GM06990 (cell line): ENCODE data around the gene MIPEP.

Source experiments
- DNase-seq: peaks from one replicate; pipeline ENCODE4 v3.0.0-alpha.2; 2011; ENCODE audit not compliant: insufficient read length; ENCODE audit errors: extremely low read depth
- H3K27me3 ChIP-seq: replicated peaks from 2 replicates; pipeline ENCODE4 v1.6.0; 2011; ENCODE audit warnings: low read length; ENCODE audit not compliant: control insufficient read depth, insufficient read depth
- H3K36me3 ChIP-seq: 2 replicates; pipeline ENCODE4 v1.5.1; 2011; ENCODE audit warnings: low read length; ENCODE audit not compliant: control insufficient read depth, insufficient read depth
- H3K4me3 ChIP-seq: replicated peaks from 2 replicates; pipeline ENCODE4 v1.5.1; 2011; ENCODE audit warnings: low read depth, mild to moderate bottlenecking, control low read depth, low read length
- TF ChIP-seq, protein P1 (sequence below): IDR thresholded peaks from 2 replicates; pipeline ENCODE4 v1.5.1; 2011; ENCODE audit warnings: low read length, control low read depth, mild to moderate bottlenecking, inconsistent platforms; ENCODE audit not compliant: insufficient read depth, poor library complexity, severe bottlenecking

The MIPEP gene

GRCh38 chr13:23921451-23921888, 32.3 kb upstream of the MIPEP start:
- TF ChIP-seq, protein P1, sequence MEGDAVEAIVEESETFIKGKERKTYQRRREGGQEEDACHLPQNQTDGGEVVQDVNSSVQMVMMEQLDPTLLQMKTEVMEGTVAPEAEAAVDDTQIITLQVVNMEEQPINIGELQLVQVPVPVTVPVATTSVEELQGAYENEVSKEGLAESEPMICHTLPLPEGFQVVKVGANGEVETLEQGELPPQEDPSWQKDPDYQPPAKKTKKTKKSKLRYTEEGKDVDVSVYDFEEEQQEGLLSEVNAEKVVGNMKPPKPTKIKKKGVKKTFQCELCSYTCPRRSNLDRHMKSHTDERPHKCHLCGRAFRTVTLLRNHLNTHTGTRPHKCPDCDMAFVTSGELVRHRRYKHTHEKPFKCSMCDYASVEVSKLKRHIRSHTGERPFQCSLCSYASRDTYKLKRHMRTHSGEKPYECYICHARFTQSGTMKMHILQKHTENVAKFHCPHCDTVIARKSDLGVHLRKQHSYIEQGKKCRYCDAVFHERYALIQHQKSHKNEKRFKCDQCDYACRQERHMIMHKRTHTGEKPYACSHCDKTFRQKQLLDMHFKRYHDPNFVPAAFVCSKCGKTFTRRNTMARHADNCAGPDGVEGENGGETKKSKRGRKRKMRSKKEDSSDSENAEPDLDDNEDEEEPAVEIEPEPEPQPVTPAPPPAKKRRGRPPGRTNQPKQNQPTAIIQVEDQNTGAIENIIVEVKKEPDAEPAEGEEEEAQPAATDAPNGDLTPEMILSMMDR: peak; percentile 58
- Histone ChIP-seq H3K36me3 (no peaks in the 10 kb centered on the region), H3K27me3 (no peaks in the 10 kb centered on the region), H3K4me3 (no peak overlapping the region)
- no peak for DNase-seq

- TF ChIP-seq, protein P1: no peak
- H3K4me3 ChIP-seq: no peak overlapping the region
- H3K36me3 ChIP-seq: no peaks in the 10 kb centered on the region
- no peaks in the 10 kb centered on the region for H3K27me3 ChIP-seq
- DNase-seq: no peak
Observed at GRCh38 chr13:23919006-23919405, 29.8 kb upstream of the MIPEP start.

DNA sequence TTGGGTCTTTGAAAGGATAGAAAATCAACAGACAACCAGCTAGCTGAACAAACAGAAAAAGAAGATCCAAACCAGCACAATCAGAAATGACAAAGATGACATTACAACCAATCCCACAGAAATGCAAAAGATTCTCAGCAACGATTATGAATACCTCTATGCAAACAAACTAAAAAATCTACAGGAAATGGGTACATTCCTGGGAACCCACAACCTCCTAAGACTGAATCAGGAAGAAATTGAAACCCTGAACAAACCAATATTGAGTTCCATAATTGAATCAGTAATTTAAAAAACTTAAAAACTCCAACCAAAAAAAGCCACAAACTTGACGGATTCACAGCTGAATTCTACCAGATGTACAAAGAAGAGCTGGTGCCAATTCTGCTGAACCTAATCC, 29.0 kb upstream of the MIPEP start:
- H3K36me3 ChIP-seq: no peaks in the 10 kb centered on the region
- H3K4me3 ChIP-seq: no peak overlapping the region
- TF ChIP-seq, protein P1: no peak
- no peak for DNase-seq
- H3K27me3 ChIP-seq: no peaks in the 10 kb centered on the region

DNA sequence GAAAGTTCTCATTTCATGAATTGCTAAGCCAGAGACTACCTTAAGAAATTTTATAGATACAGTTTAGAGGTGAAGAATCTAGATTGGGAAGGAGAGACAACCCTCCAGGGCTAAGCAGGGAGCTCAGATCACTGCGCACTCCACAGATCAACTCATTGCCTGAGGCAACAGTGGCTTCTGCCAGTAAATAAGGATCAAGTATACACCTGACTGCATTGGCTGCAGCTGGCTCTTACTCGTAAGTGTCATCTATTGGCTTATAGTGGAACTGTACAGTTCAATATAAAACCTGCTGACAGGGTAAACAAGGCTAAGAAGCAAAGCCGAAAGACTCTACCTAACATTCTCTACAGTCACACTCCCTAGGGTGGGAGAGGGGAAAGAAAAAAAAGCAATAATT, 26.1 kb upstream of the MIPEP start:
- no peaks in the 10 kb centered on the region for H3K36me3 ChIP-seq
- no peak for DNase-seq
- H3K27me3 ChIP-seq: no peaks in the 10 kb centered on the region
- TF ChIP-seq, protein P1: no peak
- no peak overlapping the region for H3K4me3 ChIP-seq

GRCh38 chr13:23912469-23912868, 23.3 kb upstream of the MIPEP start:
- Histone ChIP-seq H3K36me3 (no peaks in the 10 kb centered on the region), H3K4me3 (no peak overlapping the region), H3K27me3 (no peaks in the 10 kb centered on the region)
- no peak for DNase-seq
- TF ChIP-seq, protein P1: no peak

- TF ChIP-seq, protein P1: no peak
- no peak for DNase-seq
Observed at GRCh38 chr13:23909606-23910005, 20.4 kb upstream of the MIPEP start.

More at GRCh38 chr13:23909606-23910005, 20.4 kb upstream of the MIPEP start:
- Histone ChIP-seq H3K27me3 (no peaks in the 10 kb centered on the region), H3K36me3 (no peaks in the 10 kb centered on the region), H3K4me3 (no peak overlapping the region)
